Fibroblast of villous mesenchyme (primary cell): ENCODE results near the gene JPH3. TPM values are rescaled to one million over a fixed set of nuclear protein-coding genes. Genes with fewer than 3 reads are reported as not detected.

ENCODE experiments used
- DNase-seq: peaks from one replicate; pipeline ENCODE4 v3.0.0-alpha.2; 2010; ENCODE audit warnings: low read depth
- H3K4me3 ChIP-seq: 2 replicates; pipeline ENCODE4 v1.5.1; 2011; ENCODE audit warnings: low read depth, mild to moderate bottlenecking, low read length
- CTCF ChIP-seq: IDR thresholded peaks from 2 replicates; pipeline ENCODE4 v1.5.1; 2012; ENCODE audit warnings: low read depth, mild to moderate bottlenecking, low read length; ENCODE audit not compliant: insufficient read depth
- total RNA-seq: library from RNA; depleted of rRNA; stranded (reverse); fragments of >200 nt; gene quantifications from 2 replicates; pipeline ENCODE4 v1.2.3, GENCODE V29; 2012

Gene JPH3
- total RNA-seq, 1 donor: not detected

- TF ChIP-seq CTCF: no peak
Observed at GRCh38 chr16:87692176-87692575, 89.9 kb downstream of the JPH3 start.

DNA sequence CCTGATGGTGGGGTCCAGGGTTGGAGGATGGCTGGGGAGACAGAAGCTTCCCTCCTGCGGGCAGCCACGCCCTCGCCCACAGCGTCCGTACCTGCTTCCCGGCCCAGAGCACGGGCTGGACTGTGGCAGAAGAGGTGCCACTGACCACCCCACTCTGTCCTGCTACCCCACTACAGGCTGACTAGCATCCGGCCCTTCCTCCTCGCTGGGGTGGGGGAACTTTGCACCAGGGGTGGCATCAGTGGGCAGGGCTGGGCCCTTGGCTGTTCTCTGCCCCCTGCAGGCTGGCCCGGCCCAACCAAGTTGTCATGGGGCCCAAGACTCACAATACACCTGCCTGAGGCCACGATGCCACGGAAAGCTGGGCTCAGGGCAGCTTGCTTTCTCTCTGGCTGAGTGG, 90.4 kb downstream of the JPH3 start:
- H3K4me3 ChIP-seq: no peak overlapping the region
- DNase-seq: no peak
- no peak for TF ChIP-seq CTCF

More at GRCh38 chr16:87692176-87692575, 89.9 kb downstream of the JPH3 start:
- H3K4me3 ChIP-seq: no peak overlapping the region
- no peak for DNase-seq

DNA sequence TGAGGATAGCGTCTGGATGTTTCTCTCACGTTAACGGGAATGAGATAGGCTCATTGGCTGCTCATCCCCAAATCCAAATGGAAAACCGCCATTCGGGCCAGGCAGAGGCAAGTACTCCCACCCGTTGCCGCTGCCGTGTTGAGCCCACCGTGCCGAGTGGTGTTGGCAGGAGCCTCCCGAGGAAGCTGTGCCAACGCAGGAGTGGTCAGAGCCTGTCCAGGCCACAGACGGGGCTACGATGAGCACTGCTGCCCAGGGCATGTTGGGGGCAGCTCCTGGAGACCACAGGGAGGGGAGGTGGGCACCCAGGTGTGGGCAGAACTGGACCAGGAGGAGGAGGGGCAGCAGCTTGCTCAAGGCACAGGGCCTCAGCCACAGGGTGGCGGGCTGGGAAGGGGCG, 91.5 kb downstream of the JPH3 start:
- TF ChIP-seq CTCF: no peak
- H3K4me3 ChIP-seq: no peak overlapping the region

DNA sequence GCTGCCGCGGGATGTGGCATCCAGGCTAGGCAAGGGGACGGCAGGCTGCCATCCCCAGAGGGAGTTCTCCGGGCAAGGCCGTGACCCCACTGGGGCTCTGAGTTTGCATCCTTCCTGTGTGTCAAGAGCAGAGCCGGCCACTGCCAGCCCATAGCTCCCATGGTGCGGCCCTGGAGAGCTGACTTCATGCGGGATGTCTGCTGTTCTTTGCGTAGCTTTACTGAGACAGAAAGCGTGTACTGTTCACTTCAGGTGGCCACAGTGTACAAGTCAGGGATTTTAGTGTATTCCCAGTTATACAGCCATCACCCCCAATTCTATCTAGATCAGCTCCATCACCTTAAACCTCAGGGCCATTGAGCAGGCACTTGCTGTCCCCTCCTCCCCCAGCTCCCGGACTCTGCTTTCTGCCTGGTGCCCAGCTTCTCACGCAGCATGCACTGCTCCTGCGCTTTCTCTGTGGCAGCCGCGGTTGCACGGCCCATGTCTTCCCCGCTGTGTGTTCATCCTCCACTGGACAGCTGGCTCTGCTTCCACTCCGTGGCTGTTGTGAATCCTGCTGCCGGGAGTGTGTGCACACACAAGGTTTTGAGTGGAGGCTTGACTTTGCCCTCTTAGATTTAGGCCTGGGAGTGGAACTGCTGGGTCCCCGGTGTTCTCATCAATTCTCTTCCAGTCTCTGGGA, 92.3 kb downstream of the JPH3 start:
- H3K4me3 ChIP-seq: no peak overlapping the region
- no peak for TF ChIP-seq CTCF
- DNase-seq: no peak

More for the DNA sequence above, 91.5 kb downstream of the JPH3 start:
- DNase-seq: no peak

- no peak overlapping the region for H3K4me3 ChIP-seq
- no peak for TF ChIP-seq CTCF
- DNase-seq: no peak
Observed at GRCh38 chr16:87695534-87695933, 93.2 kb downstream of the JPH3 start.

GRCh38 chr16:87696726-87697125, 94.4 kb downstream of the JPH3 start:
- no peak for DNase-seq
- H3K4me3 ChIP-seq: no peak overlapping the region
- TF ChIP-seq CTCF: no peak

- no peak for DNase-seq
- no peak for TF ChIP-seq CTCF
- H3K4me3 ChIP-seq: no peak overlapping the region
Observed at GRCh38 chr16:87697256-87697655, 94.9 kb downstream of the JPH3 start.
